ENCODE measurements around the gene TRAM2. TPM values are rescaled to one million over a fixed set of nuclear protein-coding genes. Genes with fewer than 3 reads are reported as not detected.

TRAM2 gene
- total and polyA plus RNA-seq, 2 of the 4 experiments (the other 2 are of a cell fraction) = 77.2 to 95.7 TPM

- Histone ChIP-seq H2BK15ac (ENCODE audit: low read depth, low read length) (peak overlapping the region; percentile 27; the same call in 2 of the 3 replicates), H3K36me3 (ENCODE audit: control insufficient read depth, insufficient read depth, low read length) (peaks cover 44% of the 10 kb centered on the region), H3K27me3 (ENCODE audit: control insufficient read depth, insufficient read depth, low read length) (no peaks in the 10 kb centered on the region), H2AK9ac (replicated peaks; ENCODE audit: low read depth, low read length, poor library complexity) (peak overlapping the region; percentile 56), H4K8ac (ENCODE audit: low read depth in 2 of 2, low read length in 2 of 2) (peak overlapping the region; percentile 63 to 65; a peak in 3 of 4 replicates), H3K23ac (ENCODE audit: low read depth, low read length) (peak overlapping the region; percentile 73), H3K56ac (ENCODE audit: extremely low read depth, insufficient read depth, low read length) (peak overlapping the region; percentile 25; the same call in 1 of the 2 replicates), H3K9me1 (ENCODE audit: insufficient read depth, low read length) (peaks cover 45% of the 10 kb centered on the region), H2BK120ac (ENCODE audit: low read depth, low read length) (peak overlapping the region; percentile 83), H2BK5ac (ENCODE audit: low read depth, low read length, poor library complexity, severe bottlenecking) (peak overlapping the region; percentile 82), H3K9me3 (ENCODE audit: control insufficient read depth, insufficient read depth, low read length) (no peaks in the 10 kb centered on the region), H3K4me2 (ENCODE audit: low read depth, low read length) (no peak overlapping the region), H4K91ac (ENCODE audit: insufficient read depth, low read depth, low read length) (peak overlapping the region; percentile 81), H3K4me3 (ENCODE audit: insufficient read depth, low read depth, low read length) (no peak overlapping the region), H3K18ac (ENCODE audit: low read depth, low read length) (peak overlapping the region; percentile 80), H4K20me1 (ENCODE audit: insufficient read depth, low read length) (no peaks in the 10 kb centered on the region), H2AFZ (replicated peaks; ENCODE audit: low read length, poor library complexity) (no peak overlapping the region), H2BK20ac (ENCODE audit: low read depth, low read length) (peak overlapping the region; percentile 72), H3K79me1 (ENCODE audit: low read depth in 1 of 2, low read length in 2 of 2) (peaks cover 47 to 82% of the 10 kb centered on the region in 2 experiments), H3K14ac (replicated peaks; ENCODE audit: low read depth, low read length) (peak overlapping the region; percentile 59), H3K4me1 (ENCODE audit: control insufficient read depth, insufficient read depth, low read length) (peaks cover 55% of the 10 kb centered on the region), H4K5ac (ENCODE audit: low read depth, low read length) (peak overlapping the region; percentile 82), H3K9ac (ENCODE audit: low read depth, low read length) (peak overlapping the region; percentile 17; the same call in 1 of the 2 replicates), H3K4ac (ENCODE audit: low read depth, low read length) (peak overlapping the region; percentile 90), H2AK5ac (ENCODE audit: low read depth, low read length) (peak overlapping the region; percentile 89; the same call in 1 of the 2 replicates), H3K27ac (ENCODE audit: insufficient read depth, low read length) (peak overlapping the region; percentile 78)
- peak; percentile 8; the same call in 1 of the 2 replicates for ATAC-seq (ENCODE audit: low read depth)
- in situ Hi-C loops (cut with MboI; ENCODE audit: low sequenced_read_pairs) (loop anchor here (10.0 kb wide), 1 partner anchor 130 kb away; no protein-coding TSS in a partner anchor), dilution Hi-C loops (cut with HindIII; ENCODE audit: low sequenced_read_pairs, unreplicated experiment) (no loop called here), intact Hi-C loops (cut with micrococcal nuclease) (loop anchor here (2.0 to 5.0 kb wide), 2 partner anchors 52 to 148 kb away; no protein-coding TSS in a partner anchor)
- no CpG with 5 or more reads among the region's 7 CpGs for WGBS, 2 experiments (ENCODE audit: extremely low coverage in 2 of 2, insufficient read length in 1 of 2)
- DNase-seq = peak; percentile 81
- no TSS peak for BruUV-seq (replicated peaks)
- TF ChIP-seq CEBPB (IDR thresholded peaks at IDR 0.05; ENCODE audit: low read depth, low read length) (peak; percentile 93), USF2 (IDR thresholded peaks at IDR 0.05; ENCODE audit: low read depth, low read length) (peak; percentile 29; the same call in 1 of the 2 replicates), MXI1 (IDR thresholded peaks at IDR 0.05; ENCODE audit: borderline replicate concordance, low read depth, low read length) (no peak), MAZ (IDR thresholded peaks at IDR 0.05; ENCODE audit: borderline replicate concordance, low read depth, low read length) (peak; percentile 33; the same call in 1 of the 2 replicates), BHLHE40 (IDR thresholded peaks at IDR 0.05; ENCODE audit: low read depth, low read length) (peak; percentile 69), MAFK (IDR thresholded peaks at IDR 0.05; ENCODE audit: low read depth, low read length) (no peak), SMC3 (IDR thresholded peaks at IDR 0.05; ENCODE audit: low read depth, low read length) (no peak), FOS (IDR thresholded peaks at IDR 0.05; ENCODE audit: low read depth, low read length) (peak; percentile 61)
- CTCF ChIA-PET = interaction anchor here (1.3 kb wide), 1 partner anchor 62 kb away, joined by 3 read pairs; the partner anchor contains the start of gene TRAM2
- POLR2A ChIA-PET (ENCODE audit: unreplicated experiment) = no interaction called here
Measured at GRCh38 chr6:52514514-52514913, 62.3 kb downstream of the TRAM2 start.

Data from IMR-90 (cell line).